GM12878 (cell line): ENCODE results near the gene RAMP1. TPM values are rescaled to one million over a fixed set of nuclear protein-coding genes. Genes with fewer than 3 reads are reported as not detected.

Experiments used
- ATAC-seq: fragments of 200-7000 bp; cut with Tn5 transposase; 3 replicates; pipeline ENCODE4 v1.9.1; 2020; ENCODE audit warnings: mild to moderate bottlenecking, moderate library complexity
- BruUV-seq: library from RNA; stranded (reverse); fragments of 400-500 nt; replicated peaks from 2 replicates; lab custom pipeline; 2021; lab: Mats Ljungman, UMichigan
- CTCF ChIA-PET: fragments of 300-600 bp; sonication (Branson Sonifier 250); formaldehyde crosslinking; extraction: SDS; loops from one replicate; lab custom pipeline; 2021; ENCODE audit warnings: inconsistent platforms; lab: Yijun Ruan, JAX
- POLR2A ChIA-PET: fragments of 350-600 bp; formaldehyde crosslinking; extraction: SDS; loops from one replicate; lab custom pipeline; 2021; ENCODE audit warnings: inconsistent platforms; lab: Charles Lee
- RAD21 ChIA-PET: fragments of 300-600 bp; sonication (Branson Sonifier 250); formaldehyde crosslinking; loops from one replicate; lab custom pipeline; 2023; ENCODE audit warnings: antibody characterized with exemption; ENCODE audit not compliant: unreplicated experiment; lab: Charles Lee
- SMC1A ChIA-PET: fragments of 300-600 bp; sonication (Branson Sonifier 250); formaldehyde crosslinking; loops from one replicate; lab custom pipeline; 2023; ENCODE audit not compliant: unreplicated experiment, uncharacterized antibody; lab: Charles Lee
- DNase-seq: peaks from one replicate; pipeline ENCODE4 v3.0.0-alpha.2; 2011; ENCODE audit warnings: low read depth, low spot score
- FAIRE-seq: peaks from 3 replicates; lab custom pipeline; 2011; peaks lifted over from hg19 to GRCh38; lab: Jason Lieb, UNC
- H2AFZ ChIP-seq: 2 replicates; pipeline ENCODE4 v1.6.0; 2011; ENCODE audit warnings: low read depth, low read length, control low read depth; ENCODE audit not compliant: control insufficient read depth
- H3K27ac ChIP-seq: 2 replicates; pipeline ENCODE4 v1.5.1; 2011; ENCODE audit warnings: control low read depth; ENCODE audit not compliant: control insufficient read depth, insufficient read depth
- H3K27me3 ChIP-seq, 2 experiments: replicated peaks in 1 of 2; 2 replicates each; pipeline versions ENCODE4 v1.6.0 to v1.6.1; 2011; ENCODE audit warnings: low read length in 1 of 2; ENCODE audit not compliant: control insufficient read depth in 2 of 2, insufficient read depth in 2 of 2
- H3K36me3 ChIP-seq, 2 experiments: 2 replicates each; pipeline ENCODE4 v1.5.1; 2011; ENCODE audit warnings: low read length in 1 of 2; ENCODE audit not compliant: control insufficient read depth in 2 of 2, insufficient read depth in 2 of 2
- H3K4me1 ChIP-seq: 2 replicates; pipeline ENCODE4 v1.6.1; 2011; ENCODE audit warnings: mild to moderate bottlenecking, low read length, moderate library complexity, mixed read lengths; ENCODE audit not compliant: control insufficient read depth, insufficient read depth
- H3K4me2 ChIP-seq: 2 replicates; pipeline ENCODE4 v1.6.0; 2011; ENCODE audit warnings: control low read depth; ENCODE audit not compliant: control insufficient read depth, insufficient read depth
- H3K4me3 ChIP-seq: fragments of 200-600 bp; sonication (generic); 2 replicates; pipeline ENCODE4 v1.5.1; 2016
- H3K79me2 ChIP-seq: 2 replicates; pipeline ENCODE4 v1.6.0; 2011; ENCODE audit warnings: low read length; ENCODE audit not compliant: control insufficient read depth, insufficient read depth
- H3K9ac ChIP-seq: 2 replicates; pipeline ENCODE4 v1.8.0; 2011; ENCODE audit warnings: low read length, control low read depth, mixed read lengths; ENCODE audit not compliant: control insufficient read depth, insufficient read depth
- H3K9me3 ChIP-seq: replicated peaks from 3 replicates; pipeline ENCODE4 v1.5.1; 2011; ENCODE audit warnings: mild to moderate bottlenecking, low read length; ENCODE audit not compliant: control insufficient read depth, insufficient read depth
- H4K20me1 ChIP-seq: 2 replicates; pipeline ENCODE4 v1.6.0; 2011; ENCODE audit not compliant: control insufficient read depth, insufficient read depth
- E4F1 ChIP-seq: fragments of 450-650 bp; IDR thresholded peaks from 2 replicates; pipeline ENCODE4 v1.6.1; 2018; ENCODE audit warnings: borderline replicate concordance, mild to moderate bottlenecking; ENCODE audit not compliant: partially characterized antibody
- ETV6 ChIP-seq, 2 experiments: fragments of 450-650 bp in 1 of 2; IDR thresholded peaks in 1 of 2; conservative IDR thresholded peaks in 1 of 2; 2 replicates each; pipeline ENCODE4 v1.6.1; 2014; ENCODE audit warnings: antibody characterized with exemption in 1 of 2, borderline replicate concordance in 1 of 2, low read depth in 1 of 2, mild to moderate bottlenecking in 1 of 2, moderate library complexity in 1 of 2
- HCFC1 ChIP-seq: fragments of 150-350 bp; IDR thresholded peaks from 2 replicates; pipeline ENCODE4 v1.6.1; 2014; ENCODE audit warnings: low read length
- IKZF2 ChIP-seq, 2 experiments: fragments of 450-650 bp; IDR thresholded peaks; 2 replicates each; pipeline ENCODE4 v1.6.1; 2017; ENCODE audit warnings: mild to moderate bottlenecking in 2 of 2, moderate library complexity in 2 of 2
- IRF3 ChIP-seq: fragments of 450-650 bp; IDR thresholded peaks from 2 replicates; pipeline ENCODE4 v1.6.1; 2014; ENCODE audit warnings: mild to moderate bottlenecking
- MAX ChIP-seq: IDR thresholded peaks from 2 replicates; pipeline ENCODE4 v1.6.1; 2012; ENCODE audit warnings: low read depth, low read length, improper control_type of control experiment
- MEF2B ChIP-seq: fragments of 450-650 bp; IDR thresholded peaks from 2 replicates; pipeline ENCODE4 v1.6.1; 2018; ENCODE audit warnings: mild to moderate bottlenecking, moderate library complexity; ENCODE audit not compliant: partially characterized antibody, poor library complexity, severe bottlenecking
- MLLT1 ChIP-seq: fragments of 450-650 bp; IDR thresholded peaks from 2 replicates; pipeline ENCODE4 v1.6.1; 2016; ENCODE audit warnings: mild to moderate bottlenecking
- MYB ChIP-seq: fragments of 150-350 bp; IDR thresholded peaks from 2 replicates; pipeline ENCODE4 v1.6.1; 2014; ENCODE audit warnings: mild to moderate bottlenecking, low read depth, low read length, borderline replicate concordance
- PML ChIP-seq: IDR thresholded peaks from 2 replicates; pipeline ENCODE4 v1.6.1; 2012; ENCODE audit warnings: low read length, inconsistent platforms
- SP1 ChIP-seq: IDR thresholded peaks from one replicate; pipeline ENCODE4 v1.6.1; 2011; ENCODE audit warnings: low read depth, low read length
- ZBED1 ChIP-seq: IDR thresholded peaks from 2 replicates; pipeline ENCODE4 v1.6.1; 2016; ENCODE audit warnings: borderline replicate concordance
- ZNF207 ChIP-seq: fragments of 450-650 bp; IDR thresholded peaks from 2 replicates; pipeline ENCODE4 v1.6.1; 2014; ENCODE audit warnings: antibody characterized with exemption, mild to moderate bottlenecking, borderline replicate concordance
- ZNF622 ChIP-seq: fragments of 450-650 bp; IDR thresholded peaks from 2 replicates; pipeline ENCODE4 v1.6.1; 2017; ENCODE audit warnings: mild to moderate bottlenecking, inconsistent platforms
- WGBS: methylation state at CpG from one replicate; pipeline ENCODE4 v1.1.6; 2016; ENCODE audit warnings: low lambda C conversion rate; ENCODE audit not compliant: insufficient replicate concordance, insufficient coverage; ENCODE audit errors: missing lambda C conversion rate; 5-methylcytosine and 5-hydroxymethylcytosine counted together
- in situ Hi-C: fragments of 300-500 bp; cut with MboI; formaldehyde crosslinking; loops from 9 replicates; pipeline ENCODE4 v1.14.3; 2018; ENCODE audit warnings: mixed read lengths
- intact Hi-C: fragments of 100-400 bp; cut with micrococcal nuclease; formaldehyde crosslinking; loops from one replicate; pipeline ENCODE4 v1.14.2; 2022; ENCODE audit not compliant: unreplicated experiment
- polyA plus RNA-seq, 11 experiments: library from polyadenylated mRNA; depleted of rRNA in 4 of 11; unstranded in 6 of 11; stranded (reverse) in 5 of 11; fragments of >200 nt; fragmentation: Nextera tagmentation in 4 of 11; fragmentation: Illumina TruSeq in 1 of 11; extraction: Ambion mirVana in 4 of 11; extraction: Trizol in 1 of 11; gene quantifications; 1 replicate in 1 of 11; 2 replicates in 10 of 11; pipeline versions ENCODE4 v1.2.1 to v1.2.3, GENCODE V29; 2011 to 2016; ENCODE audit warnings: inconsistent platforms in 2 of 11, missing spikeins in 2 of 11, low read depth in 1 of 11
- total RNA-seq, 4 experiments: library from RNA; depleted of rRNA in 3 of 4; stranded (reverse); fragments of >200 nt in 3 of 4; fragmentation: Illumina TruSeq in 1 of 4; extraction: Trizol in 1 of 4; gene quantifications; 2 replicates each; pipeline versions ENCODE4 v1.2.1 to v1.2.3, GENCODE V29; 2013 to 2021

Gene RAMP1
- total and polyA plus RNA-seq, 10 of the 15 experiments (the other 5 are each of a cell fraction or from before 2014, with no cell fraction given): 0.11 to 0.19 (median 0.12) TPM; not detected in 7

GRCh38 chr2:237894396-237894979 lies 35.1 kb downstream of the RAMP1 start:
- no peak overlapping the region for H3K27ac ChIP-seq
- no peaks in the 10 kb centered on the region for H3K27me3 ChIP-seq
- no peaks in the 10 kb centered on the region for H3K79me2 ChIP-seq
- peaks cover 15% of the 10 kb centered on the region for H3K4me1 ChIP-seq
- no peak for FAIRE-seq
- no peak overlapping the region for H2AFZ ChIP-seq
- POLR2A ChIA-PET: no interaction called here
- SMC1A ChIA-PET: interaction anchor here (1.1 kb wide), 1 partner anchor 11 kb away, joined by 3 read pairs; no protein-coding TSS in a partner anchor
- no peak for TF ChIP-seq IKZF2 (IDR thresholded peaks at IDR 0.05)
- TF ChIP-seq ZNF207: no peak
- TF ChIP-seq MLLT1: no peak
- TF ChIP-seq SP1: no peak
- TF ChIP-seq MEF2B: no peak
- no peak for TF ChIP-seq PML
- no peak for TF ChIP-seq ZBED1
- TF ChIP-seq MYB: no peak
- no peak for TF ChIP-seq ETV6 (conservative IDR thresholded peaks at IDR 0.05 in 1 of 2, IDR thresholded peaks at IDR 0.05 in 1 of 2; ENCODE audit: borderline replicate concordance in 1 of 2, low read depth in 1 of 2)
- no peak for TF ChIP-seq HCFC1
- TF ChIP-seq IRF3: no peak
- TF ChIP-seq MAX: no peak
- no peak for TF ChIP-seq ZNF622
- no peak for TF ChIP-seq E4F1
- H4K20me1 ChIP-seq: no peaks in the 10 kb centered on the region
- RAD21 ChIA-PET: no interaction called here
- WGBS: 35% methylated on average over 15 of the region's 15 CpGs
- in situ Hi-C loops: no loop called here
- no peaks in the 10 kb centered on the region for H3K36me3 ChIP-seq
- no peaks in the 10 kb centered on the region for H3K9me3 ChIP-seq
- H3K4me2 ChIP-seq: no peak overlapping the region
- intact Hi-C loops: no loop called here
- BruUV-seq: no TSS peak
- ATAC-seq: no peak
- no peak overlapping the region for H3K4me3 ChIP-seq
- DNase-seq: no peak
- CTCF ChIA-PET: no interaction called here
- no peak overlapping the region for H3K9ac ChIP-seq
